IPS DF 6.9 (cell line): ENCODE measurements around the gene NANOG.
A peak's percentile ranks its signal among the peaks of the same experiment; 100 is the strongest.
"Not testable (repeated sequence)": the region's sequence is repeated elsewhere in the genome, so short reads cannot be mapped to it uniquely, and the experiment has no call there.

Source experiments
- DNase-seq: peaks from one replicate; pipeline ENCODE4 v3.0.0-alpha.2; 2013; ENCODE audit warnings: low read depth, low spot score
- H3K27ac ChIP-seq: one replicate; pipeline ENCODE4 v1.5.1; 2013; ENCODE audit warnings: low read length, control low read depth
- H3K27me3 ChIP-seq: 2 replicates; pipeline ENCODE4 v1.6.1; 2013; ENCODE audit warnings: mild to moderate bottlenecking, low read length; ENCODE audit not compliant: control insufficient read depth, insufficient read depth
- H3K36me3 ChIP-seq: 2 replicates; pipeline ENCODE4 v1.6.1; 2013; ENCODE audit warnings: low read length; ENCODE audit not compliant: control insufficient read depth, insufficient read depth
- H3K4me1 ChIP-seq: 2 replicates; pipeline ENCODE4 v1.6.1; 2013; ENCODE audit warnings: low read length; ENCODE audit not compliant: control insufficient read depth, insufficient read depth
- H3K4me3 ChIP-seq: 2 replicates; pipeline ENCODE4 v1.5.1; 2013; ENCODE audit warnings: mild to moderate bottlenecking, low read length
- H3K9me3 ChIP-seq: 2 replicates; pipeline ENCODE4 v1.6.1; 2013; ENCODE audit warnings: low read length, inconsistent platforms; ENCODE audit not compliant: control insufficient read depth, insufficient read depth
- WGBS: extraction: QIAGEN DNeasy Blood & Tissue Kit; methylation state at CpG from one replicate; pipeline ENCODE4 v1.1.7; 2013; ENCODE audit warnings: mixed read lengths, missing lambda C conversion rate; ENCODE audit not compliant: insufficient read length, insufficient coverage; 5-methylcytosine and 5-hydroxymethylcytosine counted together

NANOG gene

GRCh38 chr12:7769999-7770398 is 19.2 kb upstream of the NANOG start:
- no peaks in the 10 kb centered on the region for H3K36me3 ChIP-seq
- no peak for DNase-seq
- no CpG with 5 or more reads among the region's 3 CpGs for WGBS
- no peaks in the 10 kb centered on the region for H3K27me3 ChIP-seq
- H3K4me1 ChIP-seq: no peaks in the 10 kb centered on the region
- no peak overlapping the region for H3K27ac ChIP-seq
- H3K4me3 ChIP-seq: no peak overlapping the region
- H3K9me3 ChIP-seq: no peaks in the 10 kb centered on the region

- Histone ChIP-seq H3K36me3 (no peaks in the 10 kb centered on the region), H3K27ac (no peak overlapping the region), H3K4me1 (peaks cover 2% of the 10 kb centered on the region; the same call in 1 of the 2 replicates), H3K27me3 (no peaks in the 10 kb centered on the region), H3K9me3 (no peaks in the 10 kb centered on the region), H3K4me3 (no peak overlapping the region)
- WGBS: no CpG with 5 or more reads among the region's 3 CpGs
- no peak for DNase-seq
These were observed 7.9 kb upstream of the NANOG start for GRCh38 chr12:7781274-7781673.

- Histone ChIP-seq H3K27me3 (no peaks in the 10 kb centered on the region), H3K9me3 (no peaks in the 10 kb centered on the region), H3K27ac (no peak overlapping the region), H3K4me1 (peaks cover 2% of the 10 kb centered on the region; the same call in 1 of the 2 replicates), H3K4me3 (no peak overlapping the region), H3K36me3 (no peaks in the 10 kb centered on the region)
- no CpG with 5 or more reads among the region's 6 CpGs for WGBS
- DNase-seq: no peak
These were observed 7.1 kb upstream of the NANOG start for GRCh38 chr12:7782055-7782454.

GRCh38 chr12:7783433-7783832 is 5.8 kb upstream of the NANOG start:
- not testable (repeated sequence) for H3K27me3 ChIP-seq, DNase-seq, H3K4me1 ChIP-seq, H3K9me3 ChIP-seq, H3K4me3 ChIP-seq, H3K27ac ChIP-seq, H3K36me3 ChIP-seq
- WGBS: no CpG with 5 or more reads among the region's 9 CpGs

GRCh38 chr12:7784701-7785100 is 4.5 kb upstream of the NANOG start:
- no peaks in the 10 kb centered on the region for H3K36me3 ChIP-seq
- WGBS: no CpG with 5 or more reads among the region's 2 CpGs
- DNase-seq: no peak
- H3K4me3 ChIP-seq: no peak overlapping the region
- H3K4me1 ChIP-seq: peaks cover 5% of the 10 kb centered on the region
- no peak overlapping the region for H3K27ac ChIP-seq
- no peaks in the 10 kb centered on the region for H3K9me3 ChIP-seq
- no peaks in the 10 kb centered on the region for H3K27me3 ChIP-seq

GRCh38 chr12:7787574-7788293 is 1.5 kb upstream of the NANOG start:
- WGBS: no CpG with 5 or more reads among the region's 13 CpGs
- DNase-seq: peak; percentile 39
- no peak overlapping the region for H3K27ac ChIP-seq
- peaks cover 5% of the 10 kb centered on the region for H3K4me1 ChIP-seq
- H3K27me3 ChIP-seq: no peaks in the 10 kb centered on the region
- no peaks in the 10 kb centered on the region for H3K36me3 ChIP-seq
- H3K4me3 ChIP-seq: no peak overlapping the region
- H3K9me3 ChIP-seq: no peaks in the 10 kb centered on the region

GRCh38 chr12:7788294-7788660 is 925 bp upstream of the NANOG start:
- WGBS: no CpG with 5 or more reads among the region's 4 CpGs
- DNase-seq: no peak
- Histone ChIP-seq H3K36me3 (no peaks in the 10 kb centered on the region), H3K4me1 (peaks cover 5% of the 10 kb centered on the region), H3K27me3 (no peaks in the 10 kb centered on the region), H3K9me3 (no peaks in the 10 kb centered on the region), H3K27ac (no peak overlapping the region), H3K4me3 (no peak overlapping the region)

GRCh38 chr12:7793211-7793610 is 4.0 kb downstream of the NANOG start:
- whole genome bisulfite sequencing: no CpG with 5 or more reads among the region's 3 CpGs
- H3K4me3 ChIP-seq: no peak overlapping the region
- no peaks in the 10 kb centered on the region for H3K9me3 ChIP-seq
- H3K27me3 ChIP-seq: no peaks in the 10 kb centered on the region
- H3K36me3 ChIP-seq: peaks cover 10% of the 10 kb centered on the region; the same call in 1 of the 2 replicates
- no peak overlapping the region for H3K27ac ChIP-seq
- DNase-seq: no peak
- peaks cover 3% of the 10 kb centered on the region; the same call in 1 of the 2 replicates for H3K4me1 ChIP-seq

- not testable (repeated sequence) for DNase-seq, H3K9me3 ChIP-seq, H3K27me3 ChIP-seq, H3K4me1 ChIP-seq, H3K4me3 ChIP-seq
- Histone ChIP-seq H3K36me3 (peaks cover 17% of the 10 kb centered on the region; the same call in 1 of the 2 replicates), H3K27ac (peak overlapping the region; percentile 16)
- WGBS: no CpG with 5 or more reads among the region's 7 CpGs
These were observed 8.1 kb downstream of the NANOG start for GRCh38 chr12:7797269-7797668.

- H3K36me3 ChIP-seq: peaks cover 17% of the 10 kb centered on the region; the same call in 1 of the 2 replicates
- no CpG with 5 or more reads among the region's 12 CpGs for WGBS
- no peak for DNase-seq
- no peaks in the 10 kb centered on the region for H3K9me3 ChIP-seq
- H3K4me1 ChIP-seq: peaks cover 1% of the 10 kb centered on the region; the same call in 1 of the 2 replicates
- no peaks in the 10 kb centered on the region for H3K27me3 ChIP-seq
- H3K27ac ChIP-seq: peak overlapping the region; percentile 16
- H3K4me3 ChIP-seq: no peak overlapping the region
These were observed 8.6 kb downstream of the NANOG start for GRCh38 chr12:7797698-7798398.
